SU-DHL-6 (cell line): ENCODE data around the gene EIF3I.

Experiments used
- EZH2phosphoT487 ChIP-seq: fragments of 200-600 bp; sonication (generic), shearing (Covaris generic); conservative IDR thresholded peaks from 2 replicates; pipeline ENCODE4 v1.6.1; 2018; ENCODE audit warnings: mild to moderate bottlenecking, antibody characterized with exemption, low read length, moderate library complexity, mixed read lengths
- TF ChIP-seq, protein P1 (sequence below): fragments of 200-600 bp; sonication (generic); IDR thresholded peaks from one replicate; pipeline ENCODE4 v1.5.1; 2017; ENCODE audit warnings: antibody characterized with exemption, mild to moderate bottlenecking, low read length, moderate library complexity; ENCODE audit not compliant: insufficient read depth, poor library complexity, severe bottlenecking

- TF ChIP-seq, protein P1, sequence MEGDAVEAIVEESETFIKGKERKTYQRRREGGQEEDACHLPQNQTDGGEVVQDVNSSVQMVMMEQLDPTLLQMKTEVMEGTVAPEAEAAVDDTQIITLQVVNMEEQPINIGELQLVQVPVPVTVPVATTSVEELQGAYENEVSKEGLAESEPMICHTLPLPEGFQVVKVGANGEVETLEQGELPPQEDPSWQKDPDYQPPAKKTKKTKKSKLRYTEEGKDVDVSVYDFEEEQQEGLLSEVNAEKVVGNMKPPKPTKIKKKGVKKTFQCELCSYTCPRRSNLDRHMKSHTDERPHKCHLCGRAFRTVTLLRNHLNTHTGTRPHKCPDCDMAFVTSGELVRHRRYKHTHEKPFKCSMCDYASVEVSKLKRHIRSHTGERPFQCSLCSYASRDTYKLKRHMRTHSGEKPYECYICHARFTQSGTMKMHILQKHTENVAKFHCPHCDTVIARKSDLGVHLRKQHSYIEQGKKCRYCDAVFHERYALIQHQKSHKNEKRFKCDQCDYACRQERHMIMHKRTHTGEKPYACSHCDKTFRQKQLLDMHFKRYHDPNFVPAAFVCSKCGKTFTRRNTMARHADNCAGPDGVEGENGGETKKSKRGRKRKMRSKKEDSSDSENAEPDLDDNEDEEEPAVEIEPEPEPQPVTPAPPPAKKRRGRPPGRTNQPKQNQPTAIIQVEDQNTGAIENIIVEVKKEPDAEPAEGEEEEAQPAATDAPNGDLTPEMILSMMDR: no peak
- TF ChIP-seq EZH2phosphoT487: no peak
Measured at GRCh38 chr1:32257227-32257508, 35.0 kb downstream of the EIF3I start.
